ENCODE results near the gene FCSK.
"Not testable (repeated sequence)": the region's sequence is repeated elsewhere in the genome, so short reads cannot be mapped to it uniquely, and the experiment has no call there.

Gene FCSK

DNA sequence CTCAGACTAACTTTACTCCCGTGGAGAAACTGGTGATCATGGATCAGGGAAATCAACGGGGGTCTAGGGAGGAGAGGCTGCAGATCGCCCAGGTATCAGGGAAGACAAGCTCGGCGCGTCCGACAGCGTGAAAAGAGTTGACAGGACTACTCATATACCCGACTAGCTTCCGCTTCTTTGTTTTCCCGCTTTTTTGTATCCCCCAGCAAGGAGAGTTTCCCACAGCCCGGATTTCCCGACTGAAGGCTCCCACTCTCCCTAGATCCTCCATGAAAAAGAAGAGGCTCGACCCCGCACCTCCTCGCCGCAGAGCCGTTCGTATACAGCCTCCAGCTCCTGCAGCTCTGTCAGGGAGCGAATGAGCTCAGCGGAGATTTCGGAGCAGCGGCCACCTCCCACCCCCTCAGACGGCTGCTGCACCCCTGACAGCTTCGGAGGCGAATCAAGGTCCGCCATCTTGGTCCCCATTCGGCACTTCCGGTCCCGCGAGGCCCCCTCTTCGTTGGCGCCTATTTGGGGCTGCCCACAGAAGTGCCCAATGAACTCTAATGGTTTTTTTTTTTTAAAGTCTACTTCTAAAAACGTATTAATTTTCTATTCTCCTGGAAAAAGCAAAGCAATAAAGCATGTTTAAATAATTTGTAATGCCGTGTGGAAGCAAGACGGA is 68.8 kb downstream of the FCSK start, which contains the start of gene COG4:
Gene COG4, minus strand, starts transcription at position 479 of the 667 bp plus-strand sequence. Its CDS starts 11 bp downstream, at position 468.
- peaks cover 23 to 29% of the 10 kb centered on the region in 2 experiments for H3K4me1 ChIP-seq (ENCODE audit: control insufficient read depth in 1 of 2, insufficient read depth in 1 of 2, low read depth in 1 of 2, low read length in 1 of 2)

DNA sequence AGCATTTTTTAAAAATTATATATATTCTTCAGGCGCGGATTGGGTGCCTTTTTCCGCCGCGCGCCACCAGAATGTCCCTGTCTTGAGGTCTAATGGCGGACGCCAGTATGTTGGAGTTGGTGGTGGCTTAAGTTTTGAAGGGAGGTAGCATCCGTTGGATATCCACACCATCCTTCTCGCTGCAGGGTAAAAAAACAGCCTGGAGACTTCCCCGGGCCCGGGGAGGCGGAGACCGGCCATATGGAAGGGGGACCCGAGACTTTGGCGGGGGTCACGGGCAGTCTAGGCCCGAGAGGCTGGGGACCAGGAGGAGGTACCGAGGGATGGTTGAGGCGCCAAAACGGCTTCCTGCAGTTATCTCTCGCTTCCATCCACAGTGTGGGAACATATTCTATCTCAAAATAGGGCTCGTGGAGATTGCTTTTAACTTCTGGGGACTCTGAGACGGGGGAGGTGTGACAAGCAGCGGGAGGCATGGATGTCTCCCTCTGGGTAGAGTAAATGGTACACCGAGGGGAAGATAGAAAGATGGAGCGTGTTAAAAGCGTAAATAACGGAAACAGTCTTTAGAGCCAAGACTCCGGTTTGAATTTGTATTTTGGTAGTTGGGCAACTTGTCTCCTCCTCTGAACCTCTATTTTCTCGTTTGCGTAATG is 69.5 kb downstream of the FCSK start, which contains the start of gene SF3B3:
Gene SF3B3, plus strand, starts transcription at position 74 of the 656 bp plus-strand sequence. CDS start 2,841 bp downstream, outside the sequence.
- TF ChIP-seq, protein P1, sequence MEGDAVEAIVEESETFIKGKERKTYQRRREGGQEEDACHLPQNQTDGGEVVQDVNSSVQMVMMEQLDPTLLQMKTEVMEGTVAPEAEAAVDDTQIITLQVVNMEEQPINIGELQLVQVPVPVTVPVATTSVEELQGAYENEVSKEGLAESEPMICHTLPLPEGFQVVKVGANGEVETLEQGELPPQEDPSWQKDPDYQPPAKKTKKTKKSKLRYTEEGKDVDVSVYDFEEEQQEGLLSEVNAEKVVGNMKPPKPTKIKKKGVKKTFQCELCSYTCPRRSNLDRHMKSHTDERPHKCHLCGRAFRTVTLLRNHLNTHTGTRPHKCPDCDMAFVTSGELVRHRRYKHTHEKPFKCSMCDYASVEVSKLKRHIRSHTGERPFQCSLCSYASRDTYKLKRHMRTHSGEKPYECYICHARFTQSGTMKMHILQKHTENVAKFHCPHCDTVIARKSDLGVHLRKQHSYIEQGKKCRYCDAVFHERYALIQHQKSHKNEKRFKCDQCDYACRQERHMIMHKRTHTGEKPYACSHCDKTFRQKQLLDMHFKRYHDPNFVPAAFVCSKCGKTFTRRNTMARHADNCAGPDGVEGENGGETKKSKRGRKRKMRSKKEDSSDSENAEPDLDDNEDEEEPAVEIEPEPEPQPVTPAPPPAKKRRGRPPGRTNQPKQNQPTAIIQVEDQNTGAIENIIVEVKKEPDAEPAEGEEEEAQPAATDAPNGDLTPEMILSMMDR (IDR thresholded peaks at IDR 0.05): no peak
- peak within 1 kb of the TSS; percentile 79 for H3K27ac ChIP-seq
- no peaks in the 10 kb centered on the region for H3K27me3 ChIP-seq
- H3K4me3 ChIP-seq (ENCODE audit: low read depth in 1 of 2, low read length in 1 of 2): peak within 1 kb of the TSS; percentile 79 to 100
- no peaks in the 10 kb centered on the region for H3K9me3 ChIP-seq
- H3K4me1 ChIP-seq (ENCODE audit: control insufficient read depth in 1 of 2, insufficient read depth in 1 of 2, low read depth in 1 of 2, low read length in 1 of 2): peaks cover 23 to 29% of the 10 kb centered on the region in 2 experiments
- peaks cover 5% of the 10 kb centered on the region for H3K36me3 ChIP-seq

More for the DNA sequence above, 68.8 kb downstream of the FCSK start, which contains the start of gene COG4:
- TF ChIP-seq, protein P1 (IDR thresholded peaks at IDR 0.05): no peak
- no peaks in the 10 kb centered on the region for H3K9me3 ChIP-seq
- H3K27me3 ChIP-seq: no peaks in the 10 kb centered on the region
- peaks cover 7% of the 10 kb centered on the region for H3K36me3 ChIP-seq
- peak within 1 kb of the TSS; percentile 79 to 100 for H3K4me3 ChIP-seq (ENCODE audit: low read depth in 1 of 2, low read length in 1 of 2)
- H3K27ac ChIP-seq: peak within 1 kb of the TSS; percentile 79

DNA sequence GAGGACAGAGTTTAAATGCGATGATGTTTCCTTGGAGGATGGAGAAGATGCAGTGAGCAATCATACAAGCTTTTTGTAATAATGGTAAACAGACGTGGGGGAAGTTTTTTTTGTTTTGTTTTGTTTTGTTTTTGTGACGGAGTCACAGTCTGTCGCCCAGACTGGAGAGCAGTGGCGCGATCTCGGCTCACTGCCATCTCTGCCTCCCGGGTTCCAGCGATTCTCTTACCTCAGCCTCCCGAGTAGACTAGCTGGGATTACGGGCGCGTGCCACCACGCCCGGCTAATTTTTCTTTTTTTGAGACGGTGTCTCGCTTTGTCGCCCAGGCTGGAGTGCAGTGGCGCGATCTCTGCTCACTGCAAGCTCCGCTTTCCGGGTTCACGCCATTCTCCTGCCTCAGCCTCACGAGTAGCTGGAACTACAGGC is 70.0 kb downstream of the FCSK start:
- H3K27me3 ChIP-seq, H3K9me3 ChIP-seq: not testable (repeated sequence)
- H3K36me3 ChIP-seq: peaks cover 10% of the 10 kb centered on the region
- peak overlapping the region; percentile 79 for H3K27ac ChIP-seq
- H3K4me3 ChIP-seq (ENCODE audit: low read depth in 1 of 2, low read length in 1 of 2): peak overlapping the region; percentile 79 to 100
- peaks cover 23 to 29% of the 10 kb centered on the region in 2 experiments for H3K4me1 ChIP-seq (ENCODE audit: control insufficient read depth in 1 of 2, insufficient read depth in 1 of 2, low read depth in 1 of 2, low read length in 1 of 2)

DNA sequence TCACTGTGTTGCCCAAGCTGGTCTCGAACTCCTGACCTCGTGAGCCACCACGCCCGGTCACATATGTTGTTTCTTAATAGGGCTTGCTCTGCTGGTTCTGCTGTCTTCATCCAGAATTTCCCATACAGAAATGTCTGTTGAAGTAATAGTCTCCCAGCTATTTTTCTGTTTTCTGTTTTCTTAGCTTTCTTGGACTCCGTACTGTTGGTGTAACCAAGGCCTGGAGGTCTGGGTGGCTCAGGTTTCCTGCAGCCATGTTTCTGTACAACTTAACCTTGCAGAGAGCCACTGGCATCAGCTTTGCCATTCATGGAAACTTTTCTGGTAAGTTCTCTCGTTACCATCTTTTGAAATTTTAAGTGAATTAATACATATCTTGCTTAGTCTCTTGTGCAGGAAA is 72.0 kb downstream of the FCSK start:
- H3K9me3 ChIP-seq: no peaks in the 10 kb centered on the region
- no peak overlapping the region for H3K4me3 ChIP-seq (ENCODE audit: low read depth in 1 of 2, low read length in 1 of 2)
- H3K36me3 ChIP-seq: peaks cover 22% of the 10 kb centered on the region
- H3K27me3 ChIP-seq: no peaks in the 10 kb centered on the region
- H3K4me1 ChIP-seq (ENCODE audit: control insufficient read depth in 1 of 2, insufficient read depth in 1 of 2, low read depth in 1 of 2, low read length in 1 of 2): peaks cover 23 to 26% of the 10 kb centered on the region in 2 experiments
- no peak overlapping the region for H3K27ac ChIP-seq
- TF ChIP-seq, protein P1 (IDR thresholded peaks at IDR 0.05): no peak

DNA sequence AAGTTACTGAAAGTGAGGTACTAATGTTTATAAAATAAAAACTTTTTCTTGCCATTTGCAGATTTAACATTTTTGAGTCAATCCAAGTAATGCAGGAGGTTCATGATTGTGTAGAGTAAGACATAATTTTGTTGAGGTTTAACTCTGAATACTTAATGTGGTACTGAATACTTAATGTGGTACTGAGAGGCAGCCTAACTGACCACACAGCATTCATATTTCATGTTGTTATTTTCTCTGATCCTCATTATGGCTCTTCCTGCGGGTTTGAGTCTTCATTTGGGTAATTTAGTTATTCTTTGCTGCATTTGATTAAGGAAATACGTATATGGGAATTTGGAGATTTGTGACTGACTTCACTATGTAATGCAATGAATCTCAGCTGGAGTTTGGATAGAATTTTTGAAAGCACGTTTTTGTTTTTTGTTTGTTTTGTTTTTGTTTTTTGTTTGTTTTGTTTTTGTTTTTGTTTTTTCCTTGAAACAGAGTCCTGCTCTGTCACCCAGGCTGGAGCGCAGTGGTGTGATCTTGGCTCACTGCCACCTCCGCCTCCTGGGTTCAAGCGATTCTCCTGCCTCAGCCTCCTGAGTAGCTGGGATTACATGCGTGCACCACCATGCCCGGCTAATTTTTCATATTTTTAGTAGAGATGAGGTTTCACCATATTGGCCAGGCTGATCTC is 73.1 kb downstream of the FCSK start:
- H3K4me1 ChIP-seq (ENCODE audit: control insufficient read depth in 1 of 2, insufficient read depth in 1 of 2, low read depth in 1 of 2, low read length in 1 of 2): peaks cover 19 to 22% of the 10 kb centered on the region in 2 experiments
- peaks cover 33% of the 10 kb centered on the region for H3K36me3 ChIP-seq

More for the DNA sequence above, 73.1 kb downstream of the FCSK start:
- Histone ChIP-seq H3K4me3 (ENCODE audit: low read depth in 1 of 2, low read length in 1 of 2) (no peak overlapping the region), H3K27me3 (no peaks in the 10 kb centered on the region), H3K9me3 (no peaks in the 10 kb centered on the region), H3K27ac (no peak overlapping the region)
- TF ChIP-seq, protein P1 (IDR thresholded peaks at IDR 0.05): no peak

All from neutrophil (primary cell).